ENCODE results near the gene OOSP4A. TPM values are rescaled to one million over a fixed set of nuclear protein-coding genes. Genes with fewer than 3 reads are reported as not detected.

Gene OOSP4A
- total RNA-seq, 1 donor from 2014 or later: not detected

DNA sequence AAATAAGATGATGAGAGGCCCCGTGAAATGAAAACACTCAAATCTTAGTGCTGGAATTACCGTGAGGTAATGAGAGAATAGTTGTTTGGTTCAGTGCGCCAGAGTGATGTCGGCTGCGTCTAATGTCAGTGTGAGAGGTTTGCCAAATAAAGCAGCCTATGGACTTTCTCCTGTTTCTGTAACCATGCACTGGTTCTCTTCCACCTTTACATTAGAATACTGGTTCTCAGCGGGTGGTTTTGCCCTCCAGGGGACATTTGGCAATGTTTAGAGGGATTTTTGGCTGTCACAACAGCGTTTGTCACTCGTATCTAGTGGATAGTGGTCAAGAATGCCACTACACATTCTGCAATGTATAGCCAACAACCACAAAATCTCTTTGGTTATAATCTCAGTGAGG, 54.2 kb downstream of the OOSP4A start:
- DNase-seq (no peak), ATAC-seq (no peak)
- Histone ChIP-seq H3K27ac (no peak overlapping the region), H3K27me3 (ENCODE audit: low read depth) (no peaks in the 10 kb centered on the region), H3K36me3 (no peaks in the 10 kb centered on the region), H3K4me3 (no peak overlapping the region), H3K9me3 (no peaks in the 10 kb centered on the region), H3K4me1 (no peaks in the 10 kb centered on the region)
- intact Hi-C loops (cut with DNase I): no loop called here
- TF ChIP-seq, protein P1, sequence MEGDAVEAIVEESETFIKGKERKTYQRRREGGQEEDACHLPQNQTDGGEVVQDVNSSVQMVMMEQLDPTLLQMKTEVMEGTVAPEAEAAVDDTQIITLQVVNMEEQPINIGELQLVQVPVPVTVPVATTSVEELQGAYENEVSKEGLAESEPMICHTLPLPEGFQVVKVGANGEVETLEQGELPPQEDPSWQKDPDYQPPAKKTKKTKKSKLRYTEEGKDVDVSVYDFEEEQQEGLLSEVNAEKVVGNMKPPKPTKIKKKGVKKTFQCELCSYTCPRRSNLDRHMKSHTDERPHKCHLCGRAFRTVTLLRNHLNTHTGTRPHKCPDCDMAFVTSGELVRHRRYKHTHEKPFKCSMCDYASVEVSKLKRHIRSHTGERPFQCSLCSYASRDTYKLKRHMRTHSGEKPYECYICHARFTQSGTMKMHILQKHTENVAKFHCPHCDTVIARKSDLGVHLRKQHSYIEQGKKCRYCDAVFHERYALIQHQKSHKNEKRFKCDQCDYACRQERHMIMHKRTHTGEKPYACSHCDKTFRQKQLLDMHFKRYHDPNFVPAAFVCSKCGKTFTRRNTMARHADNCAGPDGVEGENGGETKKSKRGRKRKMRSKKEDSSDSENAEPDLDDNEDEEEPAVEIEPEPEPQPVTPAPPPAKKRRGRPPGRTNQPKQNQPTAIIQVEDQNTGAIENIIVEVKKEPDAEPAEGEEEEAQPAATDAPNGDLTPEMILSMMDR (IDR thresholded peaks at IDR 0.05): no peak

Other genes with a start within 250 kb of the OOSP4A start
- 59.4 TPM for gene STX3, start 208.7 kb upstream of the OOSP4A start, total RNA-seq
- gene MRPL16, start 153.3 kb upstream of the OOSP4A start, total RNA-seq: 29.7 TPM
- not detected for gene CBLIF, start 118.5 kb upstream of the OOSP4A start, total RNA-seq
- gene TCN1, start 97.5 kb upstream of the OOSP4A start, total RNA-seq: 1.7 TPM
- not detected for gene OOSP3, start 85.3 kb upstream of the OOSP4A start, total RNA-seq
- gene OOSP1, start 25.6 kb upstream of the OOSP4A start, total RNA-seq: not detected
- not detected for gene OOSP4B, start 53.1 kb downstream of the OOSP4A start, total RNA-seq
- gene OOSP2, start 76.4 kb downstream of the OOSP4A start, total RNA-seq: not detected
- gene MS4A3, start 92.6 kb downstream of the OOSP4A start, total RNA-seq: not detected
- 19.2 TPM for gene MS4A2, start 124.6 kb downstream of the OOSP4A start, total RNA-seq
- gene MS4A6A, start 219.1 kb downstream of the OOSP4A start, total RNA-seq: 176 TPM